ENCODE results near the gene CDC14B.

CDC14B gene

GRCh38 chr9:96619491-96620180 lies at the start of gene CDC14B:
CDC14B (minus strand) TSS chr9:96619843; CDS start chr9:96619378, 465 bp downstream.
- Histone ChIP-seq H3K9ac (ENCODE audit: low read length) (no peak within 1 kb of the TSS), H4K20me1 (ENCODE audit: insufficient read depth, low read length) (no peaks in the 10 kb centered on the region), H3K36me3 (replicated peaks; ENCODE audit: insufficient read depth, low read length) (no peaks in the 10 kb centered on the region), H3K9me3 (replicated peaks; ENCODE audit: insufficient read depth, low read length) (no peaks in the 10 kb centered on the region), H2AFZ (ENCODE audit: low read length) (peak within 1 kb of the TSS; percentile 74), H3F3A (ENCODE audit: insufficient read depth, low read length) (no peaks in the 10 kb centered on the region), H3K4me3 (ENCODE audit: low read length) (peak within 1 kb of the TSS; percentile 55; the same call in 1 of the 2 replicates), H3K79me2 (ENCODE audit: low read length) (no peaks in the 10 kb centered on the region), H3K27ac (ENCODE audit: low read length) (no peak within 1 kb of the TSS), H3K9me2 (replicated peaks; ENCODE audit: insufficient read depth, low read length) (no peaks in the 10 kb centered on the region), H3K4me2 (ENCODE audit: low read depth, low read length) (peak within 1 kb of the TSS; percentile 49; the same call in 1 of the 2 replicates), H3K4me1 (ENCODE audit: low read length) (no peaks in the 10 kb centered on the region), H3K27me3 (replicated peaks; ENCODE audit: insufficient read depth, low read length) (no peaks in the 10 kb centered on the region)
- DNase-seq = peak; percentile 73
- TF ChIP-seq EZH2phosphoT487 (IDR thresholded peaks at IDR 0.05; ENCODE audit: low read length) (no peak), CTCF (IDR thresholded peaks at IDR 0.05; ENCODE audit: low read length) (no peak), EZH2 (optimal IDR thresholded peaks at IDR 0.05; ENCODE audit: low read depth, low read length) (no peak)

- Histone ChIP-seq H3F3A (ENCODE audit: insufficient read depth, low read length) (no peaks in the 10 kb centered on the region), H3K27me3 (replicated peaks; ENCODE audit: insufficient read depth, low read length) (no peaks in the 10 kb centered on the region), H3K4me1 (ENCODE audit: low read length) (no peaks in the 10 kb centered on the region), H3K36me3 (replicated peaks; ENCODE audit: insufficient read depth, low read length) (no peaks in the 10 kb centered on the region), H3K27ac (ENCODE audit: low read length) (no peak overlapping the region), H3K4me2 (ENCODE audit: low read depth, low read length) (no peak overlapping the region), H3K9ac (ENCODE audit: low read length) (no peak overlapping the region), H3K9me3 (replicated peaks; ENCODE audit: insufficient read depth, low read length) (no peaks in the 10 kb centered on the region), H3K9me2 (replicated peaks; ENCODE audit: insufficient read depth, low read length) (no peaks in the 10 kb centered on the region), H4K20me1 (ENCODE audit: insufficient read depth, low read length) (no peaks in the 10 kb centered on the region), H2AFZ (ENCODE audit: low read length) (no peak overlapping the region), H3K79me2 (ENCODE audit: low read length) (no peaks in the 10 kb centered on the region), H3K4me3 (ENCODE audit: low read length) (no peak overlapping the region)
- TF ChIP-seq CTCF (IDR thresholded peaks at IDR 0.05; ENCODE audit: low read length) (no peak), EZH2 (optimal IDR thresholded peaks at IDR 0.05; ENCODE audit: low read depth, low read length) (no peak), EZH2phosphoT487 (IDR thresholded peaks at IDR 0.05; ENCODE audit: low read length) (no peak)
- DNase-seq = no peak
Observed at GRCh38 chr9:96668868-96669534, 49.4 kb upstream of the CDC14B start.

GRCh38 chr9:96667363-96667728 lies 47.7 kb upstream of the CDC14B start:
- H3K9ac ChIP-seq (ENCODE audit: low read length) = no peak overlapping the region
- H3K9me3 ChIP-seq (replicated peaks; ENCODE audit: insufficient read depth, low read length) = no peaks in the 10 kb centered on the region
- no peak overlapping the region for H3K4me2 ChIP-seq (ENCODE audit: low read depth, low read length)
- no peaks in the 10 kb centered on the region for H3K36me3 ChIP-seq (replicated peaks; ENCODE audit: insufficient read depth, low read length)
- H3K27ac ChIP-seq (ENCODE audit: low read length) = no peak overlapping the region
- no peak overlapping the region for H2AFZ ChIP-seq (ENCODE audit: low read length)
- H3K79me2 ChIP-seq (ENCODE audit: low read length) = no peaks in the 10 kb centered on the region
- no peak for DNase-seq
- H3K4me3 ChIP-seq (ENCODE audit: low read length) = no peak overlapping the region
- H3K9me2 ChIP-seq (replicated peaks; ENCODE audit: insufficient read depth, low read length) = no peaks in the 10 kb centered on the region
- no peaks in the 10 kb centered on the region for H4K20me1 ChIP-seq (ENCODE audit: insufficient read depth, low read length)
- H3K4me1 ChIP-seq (ENCODE audit: low read length) = no peaks in the 10 kb centered on the region
- H3F3A ChIP-seq (ENCODE audit: insufficient read depth, low read length) = no peaks in the 10 kb centered on the region
- TF ChIP-seq EZH2 (optimal IDR thresholded peaks at IDR 0.05; ENCODE audit: low read depth, low read length) = no peak
- no peak for TF ChIP-seq EZH2phosphoT487 (IDR thresholded peaks at IDR 0.05; ENCODE audit: low read length)
- no peak for TF ChIP-seq CTCF (IDR thresholded peaks at IDR 0.05; ENCODE audit: low read length)
- H3K27me3 ChIP-seq (replicated peaks; ENCODE audit: insufficient read depth, low read length) = no peaks in the 10 kb centered on the region

Measured in MM.1S (cell line).